ENCODE results near the gene PIGU. TPM values are rescaled to one million over a fixed set of nuclear protein-coding genes. Genes with fewer than 3 reads are reported as not detected.

PIGU gene
- total and polyA plus RNA-seq, 2 of the 13 experiments (the other 11 are each of a cell fraction or from before 2014, with no cell fraction given), result 45.5 to 231 TPM

GRCh38 chr20:34514897-34515483 lies 161.9 kb downstream of the PIGU start (continued):
- TF ChIP-seq ZNF646 (CRISPR knock-in tag; IDR thresholded peaks at IDR 0.05), result 0 out of 2 replicates have a peak, but pooled peaks have one; percentile 7
- TF ChIP-seq GMEB1 (CRISPR knock-in tag; IDR thresholded peaks at IDR 0.05; ENCODE audit: borderline replicate concordance), result 0 out of 2 replicates have a peak, but pooled peaks have one; percentile 12
- peak; percentile 9; the same call in 1 of the 2 replicates for TF ChIP-seq ZNF281 (CRISPR knock-in tag; IDR thresholded peaks at IDR 0.05; ENCODE audit: borderline replicate concordance)
- TF ChIP-seq FOXO1 (CRISPR knock-in tag; IDR thresholded peaks at IDR 0.05), result 0 out of 2 replicates have a peak, but pooled peaks have one; percentile 3
- peak; percentile 14; the same call in 1 of the 2 replicates for TF ChIP-seq ZNF142 (CRISPR knock-in tag; IDR thresholded peaks at IDR 0.05)
- TF ChIP-seq ZFP82 (CRISPR knock-in tag; IDR thresholded peaks at IDR 0.05; ENCODE audit: borderline replicate concordance), result peak; percentile 72; the same call in 1 of the 2 replicates
- TF ChIP-seq PHF8 (CRISPR knock-in tag; IDR thresholded peaks at IDR 0.05), result no peak
- 0 out of 2 replicates have a peak, but pooled peaks have one; percentile 12 for TF ChIP-seq PAX8 (CRISPR knock-in tag; IDR thresholded peaks at IDR 0.05; ENCODE audit: borderline replicate concordance)
- TF ChIP-seq IRF2 (CRISPR knock-in tag; IDR thresholded peaks at IDR 0.05), result peak; percentile 53; the same call in 1 of the 2 replicates
- TF ChIP-seq POLR2G (IDR thresholded peaks at IDR 0.05; ENCODE audit: low read depth, low read length), result 0 out of 2 replicates have a peak, but pooled peaks have one; percentile 52
